GM18520 (cell line): ENCODE results near the gene PTGES3.

Source experiments
- ATAC-seq: cut with Tn5 transposase; IDR thresholded peaks from one replicate; pipeline ENCODE4 v1.9.1; 2021; ENCODE audit not compliant: unreplicated experiment

PTGES3 gene

DNA sequence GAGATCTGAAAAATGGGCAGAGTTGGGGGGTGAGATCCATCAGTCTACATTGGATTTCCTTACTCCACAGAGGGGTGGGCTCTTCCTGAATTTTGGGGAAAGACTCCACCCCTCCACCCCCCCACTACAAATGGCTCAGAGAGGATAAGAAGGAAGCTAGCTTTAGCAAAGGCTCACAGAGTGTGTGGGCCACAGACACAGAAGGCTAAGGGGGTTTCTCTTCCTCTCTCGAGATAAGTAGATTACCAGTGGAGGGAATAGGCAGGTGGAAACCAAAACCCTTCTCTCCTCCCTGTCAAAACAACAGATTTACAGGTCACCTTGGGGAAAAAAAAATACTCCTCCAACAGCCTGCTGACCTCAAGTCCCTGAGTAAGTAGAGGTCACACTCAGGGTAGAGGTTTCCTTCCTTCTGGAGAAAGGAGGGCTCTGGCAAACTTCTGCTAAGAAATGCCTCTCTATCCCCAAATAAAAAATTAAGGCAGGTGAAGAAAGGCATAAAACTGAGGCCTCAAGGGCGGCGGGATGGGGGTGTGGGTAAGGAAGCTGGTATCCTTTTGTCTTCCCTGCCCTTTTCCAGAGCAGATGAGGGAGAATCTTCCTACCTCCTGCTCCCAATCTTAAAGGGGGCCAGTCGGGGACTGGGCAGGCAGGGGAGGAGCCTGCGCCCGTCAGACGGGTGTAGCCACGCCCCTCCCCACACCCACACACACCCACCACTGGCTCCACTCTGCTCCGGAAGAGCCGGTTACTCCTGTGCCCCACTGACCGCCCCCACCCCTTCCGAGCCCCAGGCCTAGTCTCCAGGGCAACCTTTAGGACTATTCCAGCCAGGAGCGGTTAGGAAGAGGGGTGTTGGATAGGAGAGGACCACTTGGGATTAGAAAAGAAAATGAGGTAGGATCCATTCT lies 56.0 kb downstream of the PTGES3 start:
- ATAC-seq = no peak

DNA sequence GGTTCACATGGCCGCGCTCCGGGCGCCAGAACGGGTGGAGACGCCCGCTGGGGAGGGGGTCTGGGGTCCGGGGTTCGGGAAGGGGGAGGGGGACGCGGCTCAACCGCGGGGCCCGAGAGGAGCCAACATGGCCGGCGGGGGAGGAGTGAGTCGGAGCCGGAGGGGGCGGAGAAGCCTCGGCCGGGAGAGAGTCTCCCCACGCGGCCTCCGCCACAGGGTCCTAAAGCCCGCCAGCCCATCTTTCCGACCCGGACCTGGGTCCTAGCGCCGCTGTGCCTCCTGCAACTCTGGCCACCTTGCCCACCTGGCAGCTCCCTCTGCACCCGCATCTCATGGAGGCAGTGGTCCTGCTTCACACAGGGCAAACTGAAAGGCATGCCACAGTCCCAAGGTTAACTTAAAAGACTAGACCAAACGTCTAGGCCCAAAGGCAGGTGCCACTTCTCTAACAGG lies 57.9 kb downstream of the PTGES3 start, which contains the start of gene BAZ2A:
Gene BAZ2A, minus strand, starts transcription at position 147 of the 453 bp plus-strand sequence. CDS start 12,796 bp downstream, outside the sequence.
- peak; percentile 34 for ATAC-seq

DNA sequence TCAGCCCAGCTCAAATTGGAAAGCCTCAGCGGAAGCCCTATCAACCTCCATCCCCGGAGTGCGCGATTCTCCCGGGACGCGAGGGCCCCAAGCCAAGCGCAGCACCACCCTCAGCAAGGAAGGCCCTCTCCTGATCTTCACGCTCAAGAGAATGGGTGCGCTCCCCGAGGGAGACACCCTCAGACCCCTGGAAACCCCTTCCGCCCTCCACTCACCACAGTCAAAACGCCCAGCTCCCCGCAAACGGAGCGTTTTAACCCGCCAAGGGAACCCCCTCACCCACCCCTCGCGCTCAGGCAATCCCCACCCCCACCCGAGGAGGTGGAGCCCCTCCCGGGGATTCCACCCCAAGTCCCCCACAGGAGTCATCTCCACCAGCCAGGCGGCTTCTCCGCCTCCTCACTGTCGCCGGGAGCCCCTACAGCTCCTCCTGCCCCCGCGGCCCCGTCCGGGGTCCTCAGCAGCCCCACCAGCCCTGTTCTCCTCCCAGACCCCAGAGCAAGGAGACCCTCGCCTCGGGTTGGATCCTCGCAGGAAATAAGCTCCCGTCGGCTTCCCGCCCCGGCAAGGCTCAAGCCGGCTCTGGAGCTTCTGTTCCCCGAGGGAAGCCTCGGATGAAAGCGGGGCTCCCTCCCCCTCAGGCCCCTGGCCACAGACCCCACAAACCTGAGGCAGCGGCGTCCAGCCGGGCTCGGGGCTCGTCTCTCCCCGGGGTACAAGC lies 58.5 kb downstream of the PTGES3 start:
- no peak for ATAC-seq

DNA sequence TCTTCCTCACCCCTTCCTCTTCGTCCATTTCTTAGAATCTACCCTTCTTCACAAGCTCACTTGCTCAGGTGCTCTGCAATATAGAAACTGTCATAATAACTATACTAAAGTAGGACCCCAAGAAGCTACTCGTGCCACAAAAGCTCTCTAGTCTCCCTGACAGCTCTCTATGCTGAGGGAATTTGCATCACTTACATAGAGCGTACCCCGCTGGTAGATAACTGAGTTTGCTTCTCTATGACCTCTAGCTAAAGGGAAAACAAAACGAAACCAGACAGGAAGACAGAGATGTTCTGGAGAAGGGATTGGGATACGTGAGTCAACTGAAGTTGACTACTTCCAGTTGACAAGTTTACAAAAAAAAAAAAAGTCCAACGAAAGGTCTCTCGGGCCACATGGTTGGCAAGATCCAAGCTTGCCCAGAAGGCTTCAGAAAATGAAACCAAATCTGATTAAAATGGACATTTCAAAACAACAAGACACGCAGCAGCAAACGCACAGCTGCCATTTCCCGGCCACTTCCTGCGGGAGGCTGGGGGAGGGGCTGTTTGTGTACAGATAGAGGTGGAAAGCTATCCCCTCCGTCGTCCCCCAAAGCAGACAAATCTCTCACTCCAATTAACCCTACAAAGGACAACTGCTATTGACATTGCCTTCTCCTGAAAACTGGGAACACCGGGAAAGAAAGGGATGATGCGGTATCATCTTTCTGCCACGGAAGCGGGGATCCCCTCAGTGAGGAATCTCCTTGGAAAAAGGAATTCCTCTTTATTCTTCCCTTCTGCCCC lies 59.2 kb downstream of the PTGES3 start:
- ATAC-seq = no peak

DNA sequence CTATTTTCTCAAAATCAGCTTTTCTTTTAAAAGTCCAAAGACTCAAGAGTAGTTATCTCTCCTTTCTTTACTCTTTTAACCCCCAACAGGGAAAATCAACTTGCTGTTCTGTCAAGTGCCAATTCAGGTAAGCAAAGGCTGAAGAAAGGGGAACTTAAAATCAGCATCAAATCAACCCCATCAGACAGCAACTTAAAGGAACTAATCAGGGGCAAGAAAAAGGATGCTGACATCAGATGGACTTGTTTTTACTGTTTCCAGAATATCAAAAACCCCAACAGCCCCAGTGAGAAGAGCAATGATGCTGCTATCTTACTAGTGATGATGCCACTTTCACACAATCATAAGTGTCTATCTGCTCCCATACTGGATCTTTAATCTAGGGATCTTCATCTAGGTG lies 61.4 kb downstream of the PTGES3 start:
- ATAC-seq = no peak

DNA sequence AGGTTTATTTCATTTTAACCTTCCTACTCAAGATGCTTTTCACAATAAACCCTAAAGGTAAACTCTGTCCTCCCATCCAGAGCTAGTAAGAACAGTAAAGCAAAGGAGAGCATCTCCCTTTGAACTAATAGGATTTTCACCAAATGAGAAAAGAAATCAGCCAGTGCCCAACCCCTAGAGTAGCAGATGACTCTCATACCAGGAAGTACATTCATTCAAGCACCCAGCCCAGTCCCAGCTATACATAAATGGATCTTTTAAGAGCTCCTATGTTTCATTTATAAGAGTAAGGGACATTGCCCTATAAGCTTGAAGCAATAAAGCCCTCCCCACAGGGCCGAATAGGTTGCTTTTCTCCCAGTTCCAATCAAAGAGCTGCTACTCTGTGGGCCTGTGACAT lies 65.5 kb downstream of the PTGES3 start:
- no peak for ATAC-seq

DNA sequence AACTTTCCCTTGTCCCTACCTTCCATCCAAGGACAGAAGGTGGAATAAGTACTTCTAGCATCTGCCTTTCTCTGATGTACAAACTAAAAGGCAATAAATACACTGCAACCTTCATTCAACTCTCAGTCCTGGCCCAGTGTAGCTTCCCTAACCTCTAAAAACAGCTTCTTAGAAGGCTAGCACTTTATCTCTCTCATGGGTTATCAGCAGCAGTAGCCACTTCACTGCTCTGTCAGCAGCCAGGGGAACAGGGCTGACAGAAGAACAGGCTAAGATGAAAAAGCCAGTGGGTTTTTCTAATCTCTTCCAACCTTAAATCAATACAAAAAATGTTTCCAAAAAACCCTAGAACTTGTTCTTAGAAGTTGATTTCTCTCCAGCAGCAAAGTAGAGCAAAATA lies 71.2 kb downstream of the PTGES3 start:
- ATAC-seq = no peak

DNA sequence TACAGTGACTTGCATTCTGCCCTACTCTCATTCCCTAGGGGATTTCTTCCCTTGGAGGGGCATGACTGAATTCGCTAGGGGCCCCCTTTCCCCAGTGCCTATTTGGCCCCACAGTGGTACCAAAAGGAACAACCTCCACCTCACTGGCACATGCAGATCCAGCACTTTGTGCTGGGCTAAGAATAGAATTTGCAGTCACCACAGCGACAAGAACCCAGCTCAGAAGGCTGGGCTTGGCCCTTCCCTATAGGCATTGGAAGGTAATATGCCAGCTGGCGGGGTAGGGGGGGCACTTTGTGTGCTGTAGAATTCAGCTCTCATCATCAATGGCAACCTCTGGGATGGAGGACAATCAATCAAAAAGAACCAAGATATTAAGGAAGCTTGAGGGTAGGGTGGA lies 71.8 kb downstream of the PTGES3 start:
- ATAC-seq = no peak

DNA sequence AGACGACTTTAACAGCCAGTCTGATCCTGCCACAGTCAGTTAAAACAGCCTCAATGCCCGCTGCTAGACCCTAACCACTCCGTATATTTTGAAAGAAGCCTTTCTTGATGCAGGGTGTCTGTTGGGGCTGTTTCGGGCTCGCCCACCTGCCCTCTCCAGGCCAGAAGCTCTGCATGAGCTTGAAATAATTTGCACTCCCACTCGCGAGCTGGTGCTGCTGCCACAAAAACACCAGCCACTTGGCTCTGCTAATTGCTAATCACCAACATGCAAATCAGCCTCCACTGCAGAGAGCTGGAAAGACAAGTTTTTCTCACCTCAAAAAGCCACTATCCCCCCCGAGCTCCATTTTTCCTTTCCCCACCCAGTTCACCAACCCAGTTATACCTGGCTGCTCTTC lies 73.5 kb downstream of the PTGES3 start:
- no peak for ATAC-seq
